NK-92 (cell line): ENCODE data around the gene PGR.

Experiments used
- DNase-seq: peaks from one replicate; lab custom pipeline; 2025; ENCODE audit not compliant: unreplicated experiment; lab: John Stamatoyannopoulos, UW

The PGR gene

DNA sequence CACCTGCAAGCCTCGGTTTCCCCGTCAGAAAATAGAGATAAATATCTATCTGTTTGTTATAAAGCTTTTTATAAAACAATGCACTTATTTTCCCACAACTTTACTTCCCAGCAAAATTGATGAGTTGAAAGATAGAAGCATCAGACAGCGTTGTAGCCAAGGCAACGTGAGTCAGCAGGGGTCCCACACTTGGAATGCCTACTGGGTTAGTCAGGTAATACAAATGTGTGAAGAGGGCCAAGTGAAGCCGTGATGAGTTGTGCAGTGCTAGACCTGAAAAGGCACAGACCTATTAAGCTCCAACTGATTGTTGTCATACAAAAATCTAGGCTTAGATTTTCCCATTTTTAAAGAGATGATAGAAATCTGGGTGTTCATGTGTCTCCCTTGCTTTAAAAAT is 118.7 kb downstream of the PGR start:
- DNase-seq: no peak

DNA sequence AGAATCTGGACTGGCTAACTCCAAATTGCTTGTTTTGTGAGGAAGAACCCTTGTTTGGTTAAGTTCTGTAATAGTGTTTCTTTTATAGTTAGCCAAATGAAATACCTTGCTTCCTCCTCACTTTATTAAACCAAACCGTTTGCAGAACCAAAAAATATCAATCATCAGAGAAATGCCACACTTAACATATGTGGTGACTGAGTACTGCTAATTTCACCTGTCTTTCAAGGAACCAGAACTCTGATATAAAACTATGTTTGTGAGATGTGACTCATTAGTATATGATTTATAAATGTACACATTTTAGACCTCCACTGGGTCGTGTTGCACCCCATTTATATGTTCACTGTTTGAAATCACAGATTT is 119.9 kb downstream of the PGR start:
- DNase-seq: no peak

DNA sequence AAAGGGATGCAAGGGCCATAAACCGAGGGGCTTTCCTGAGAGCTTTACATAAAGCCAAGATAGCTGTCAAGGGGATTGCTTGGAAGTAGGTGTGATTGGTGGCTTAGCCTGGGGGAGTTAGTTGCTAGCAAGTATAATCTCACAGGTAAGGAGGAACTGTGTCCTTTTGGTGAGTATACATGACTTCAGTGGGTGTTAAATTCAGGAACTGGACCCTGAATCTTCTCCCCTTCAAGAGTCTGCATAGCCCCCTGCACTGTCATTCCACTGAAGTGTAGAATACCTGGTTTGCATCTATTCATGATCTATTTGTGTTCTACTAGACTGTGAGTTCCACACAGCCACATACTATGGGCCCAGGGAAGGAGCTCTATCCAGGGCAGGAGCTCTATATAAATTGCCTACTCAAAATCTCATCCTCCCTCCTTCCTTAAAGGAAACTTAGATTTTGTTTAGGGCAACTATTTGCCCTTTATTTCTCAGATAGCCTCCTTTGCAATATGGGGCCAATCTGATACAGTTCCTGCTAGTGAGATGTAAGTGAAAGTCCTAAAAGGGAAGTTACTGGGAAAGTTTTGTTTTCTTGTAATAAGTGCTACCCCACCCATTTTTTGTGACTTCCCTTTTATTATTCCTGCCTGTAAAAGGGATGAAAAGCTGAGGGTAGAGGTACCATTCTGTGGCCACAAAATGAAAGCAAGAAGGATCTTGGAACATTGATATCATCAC is 120.5 kb downstream of the PGR start:
- no peak for DNase-seq

DNA sequence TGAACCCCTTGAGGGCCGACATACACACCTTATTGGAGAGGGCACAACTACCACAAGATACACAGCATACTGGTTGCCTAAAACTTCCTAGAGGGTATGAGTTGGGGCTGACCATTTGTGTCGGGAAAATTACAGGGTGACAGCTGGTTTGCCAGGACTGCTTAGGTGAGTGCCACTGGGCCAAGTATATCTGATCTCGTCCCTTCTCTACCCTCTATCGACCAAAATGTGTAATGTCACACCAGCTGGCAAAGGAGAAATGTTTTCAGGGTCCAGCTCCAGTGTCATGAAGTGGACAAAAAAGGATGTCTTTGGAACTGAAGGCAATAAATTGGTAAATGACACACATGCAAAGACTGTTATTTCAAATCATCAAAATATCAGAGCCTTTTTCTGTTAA is 126.1 kb downstream of the PGR start:
- no peak for DNase-seq

DNA sequence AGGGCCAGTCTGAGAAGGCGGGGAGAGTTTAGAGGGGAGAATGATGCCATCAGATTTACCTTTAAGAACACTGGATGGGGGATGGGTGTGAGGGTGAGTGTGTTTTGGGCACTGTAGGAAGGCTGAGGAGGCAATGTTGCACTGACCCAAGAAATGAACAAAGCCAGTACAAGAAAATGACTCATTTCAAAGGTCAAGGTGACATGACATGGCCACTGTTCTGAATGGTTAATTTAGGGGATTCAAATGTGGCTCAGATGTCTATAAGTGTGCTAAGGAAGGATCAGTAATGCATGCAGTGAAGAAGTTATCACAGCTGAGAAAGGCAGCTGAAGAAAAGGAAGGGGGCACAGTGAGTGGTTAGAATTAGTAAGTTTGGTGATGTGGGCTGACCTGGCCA is 129.9 kb downstream of the PGR start:
- no peak for DNase-seq

DNA sequence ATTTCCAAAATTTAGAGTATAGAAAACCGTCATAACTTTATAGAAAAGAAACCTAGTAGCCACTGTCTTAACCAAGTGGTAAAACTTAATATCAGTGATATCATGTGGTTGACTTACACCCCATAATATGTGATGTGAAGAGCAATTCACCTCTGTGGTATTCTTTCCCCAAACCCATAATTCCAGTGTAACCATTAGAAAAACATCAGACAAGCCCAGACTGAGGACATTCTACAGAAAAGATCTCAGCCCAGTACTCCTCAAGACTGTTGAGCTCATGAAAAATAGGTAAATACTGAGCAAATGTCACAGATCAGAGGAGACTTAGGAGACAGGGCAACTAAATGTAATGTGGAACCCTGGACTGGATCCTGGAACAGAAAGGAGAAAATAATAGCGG is 134.6 kb downstream of the PGR start:
- DNase-seq: no peak

DNA sequence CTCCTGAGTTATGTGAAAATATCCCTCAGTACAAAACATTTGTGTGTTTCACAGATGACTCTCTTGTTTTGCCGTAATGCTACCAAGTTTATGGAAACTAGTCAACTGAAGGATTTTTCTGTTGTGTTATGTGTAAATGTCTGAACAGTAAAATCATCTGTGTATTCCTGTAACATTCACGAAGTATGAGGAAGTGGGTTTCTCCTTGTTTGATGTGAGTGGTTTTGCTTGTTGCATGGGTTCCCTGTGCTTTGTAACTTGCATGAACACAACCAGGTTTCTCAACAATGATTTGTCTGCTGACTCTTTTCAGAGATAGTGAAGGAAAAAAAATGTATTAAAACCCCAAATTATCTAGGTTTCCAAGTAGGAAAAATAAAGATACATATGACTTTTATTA is 138.1 kb downstream of the PGR start:
- DNase-seq: no peak

DNA sequence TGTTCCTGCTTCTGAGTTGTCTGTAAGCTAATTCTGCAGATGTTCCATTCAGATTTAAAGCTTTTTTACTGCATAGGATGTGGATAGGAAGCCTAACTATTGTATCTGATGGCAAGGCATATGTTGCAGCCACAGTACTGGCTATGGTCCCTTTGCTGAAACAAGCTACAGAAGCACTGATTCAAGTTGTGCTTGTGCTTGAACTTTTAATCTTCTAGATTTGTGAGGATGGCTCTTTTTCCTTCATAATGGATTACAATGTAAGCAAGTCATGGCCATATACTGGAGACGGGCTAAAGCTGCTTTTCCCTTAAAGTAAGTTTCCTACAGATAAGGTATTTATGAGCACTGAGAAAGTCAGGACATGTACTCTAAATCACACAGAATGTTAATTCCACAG is 138.7 kb downstream of the PGR start:
- no peak for DNase-seq

DNA sequence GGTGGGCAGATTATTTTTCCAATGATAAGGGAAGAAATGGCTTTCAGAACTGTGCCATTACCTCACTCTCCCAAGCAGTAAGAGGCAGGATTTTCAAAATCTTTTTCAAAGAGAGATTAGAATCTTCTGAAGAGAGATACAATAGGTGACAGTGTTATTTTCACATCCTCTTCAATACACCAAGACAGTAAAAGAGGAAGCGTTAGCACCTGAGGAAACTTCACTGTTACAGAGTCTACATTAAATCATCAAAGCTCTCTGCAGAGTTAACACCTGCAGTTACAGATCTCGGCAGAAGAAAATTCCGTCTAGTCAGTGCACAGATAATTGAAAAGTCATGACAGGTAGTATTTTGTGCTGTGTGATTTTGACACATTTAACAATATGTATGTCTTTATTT is 144.9 kb downstream of the PGR start:
- DNase-seq: no peak

DNA sequence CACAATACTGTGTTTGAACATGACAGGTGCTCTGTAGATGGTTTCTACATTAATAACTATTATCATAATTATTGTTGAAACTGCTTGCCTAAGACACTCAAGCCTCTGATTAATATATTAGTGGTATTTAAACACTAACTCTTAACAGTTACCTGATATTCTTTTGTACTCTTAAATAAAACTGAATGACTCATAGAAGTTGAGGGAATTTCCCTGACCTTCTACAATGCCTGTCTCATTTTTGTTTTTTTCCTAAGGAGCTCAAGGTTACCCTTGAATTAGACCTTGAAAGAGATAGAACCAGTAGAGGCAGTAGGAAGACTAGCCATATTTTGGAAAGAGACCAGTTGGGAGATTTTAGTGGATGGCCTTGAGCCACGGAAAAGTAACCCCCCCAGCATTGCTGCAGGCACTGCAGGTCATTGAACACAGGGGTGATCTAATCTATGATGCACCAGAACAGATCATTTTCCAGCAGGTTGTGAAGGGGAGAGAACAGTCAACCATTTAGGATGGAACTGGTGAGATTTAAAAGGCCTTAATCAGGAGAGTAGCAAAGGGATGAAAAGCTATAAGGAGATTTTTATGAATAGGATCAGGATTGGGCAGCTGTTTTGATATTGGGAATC is 148.3 kb downstream of the PGR start:
- no peak for DNase-seq

DNA sequence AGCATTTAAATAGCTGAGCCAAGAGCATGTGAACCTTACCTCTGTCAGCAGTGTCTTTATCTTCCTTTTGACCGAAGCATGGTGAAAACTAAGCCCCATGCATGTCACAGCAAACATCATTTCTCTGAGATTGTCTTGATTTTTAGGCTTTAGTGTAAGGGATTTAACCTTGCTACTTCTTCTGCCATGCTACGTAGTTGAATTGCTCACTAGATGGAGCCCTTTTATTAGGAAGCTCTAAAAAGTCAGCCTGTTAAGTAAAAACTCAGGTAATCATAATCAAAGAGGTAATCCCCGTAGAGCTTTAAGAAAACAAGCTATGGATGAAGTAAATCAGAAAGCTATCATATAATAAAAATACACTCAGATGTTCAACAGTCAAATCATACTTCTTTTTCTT is 149.5 kb downstream of the PGR start:
- DNase-seq: no peak
